Trophoblast cell (in vitro differentiated cells and primary cell): ENCODE measurements around the gene NCK2.

Source experiments
- DNase-seq, 2 donors: peaks; one replicate each; pipeline ENCODE4 v3.0.0-alpha.2; 2016
- H2AFZ ChIP-seq: 2 replicates; pipeline ENCODE4 v1.6.1; 2013; ENCODE audit warnings: low read length, moderate library complexity, mild to moderate bottlenecking; ENCODE audit not compliant: insufficient read depth, poor library complexity
- H2AK5ac ChIP-seq: 2 replicates; pipeline ENCODE4 v1.6.1; 2013; ENCODE audit warnings: mild to moderate bottlenecking, low read length
- H2BK120ac ChIP-seq: 2 replicates; pipeline ENCODE4 v1.6.1; 2013; ENCODE audit warnings: low read length, mild to moderate bottlenecking, moderate library complexity; ENCODE audit not compliant: insufficient read depth, poor library complexity
- H2BK12ac ChIP-seq: 2 replicates; pipeline ENCODE4 v1.6.1; 2013; ENCODE audit warnings: mild to moderate bottlenecking, low read length, moderate library complexity
- H2BK5ac ChIP-seq: 2 replicates; pipeline ENCODE4 v1.6.1; 2013; ENCODE audit warnings: low read length, low read depth, moderate library complexity, mild to moderate bottlenecking; ENCODE audit not compliant: poor library complexity
- H3K14ac ChIP-seq: 2 replicates; pipeline ENCODE4 v1.6.1; 2013; ENCODE audit warnings: mild to moderate bottlenecking, low read length
- H3K18ac ChIP-seq: 2 replicates; pipeline ENCODE4 v1.6.1; 2013; ENCODE audit warnings: mild to moderate bottlenecking, low read length
- H3K23ac ChIP-seq: 2 replicates; pipeline ENCODE4 v1.6.1; 2013; ENCODE audit warnings: low read length
- H3K27ac ChIP-seq: 2 replicates; pipeline ENCODE4 v1.5.1; 2013; ENCODE audit warnings: low read depth, mild to moderate bottlenecking, inconsistent platforms, low read length, moderate library complexity
- H3K27me3 ChIP-seq: 2 replicates; pipeline ENCODE4 v1.6.1; 2013; ENCODE audit warnings: inconsistent platforms, mild to moderate bottlenecking, low read length, moderate library complexity; ENCODE audit not compliant: insufficient read depth
- H3K36me3 ChIP-seq, 2 experiments: 1 replicate in 1 of 2; 2 replicates in 1 of 2; pipeline ENCODE4 v1.6.1; 2013; ENCODE audit warnings: low read length in 2 of 2, mild to moderate bottlenecking in 2 of 2, moderate library complexity in 1 of 2; ENCODE audit not compliant: insufficient read depth in 2 of 2, control insufficient read depth in 1 of 2
- H3K4ac ChIP-seq: 2 replicates; pipeline ENCODE4 v1.6.1; 2013; ENCODE audit warnings: low read depth, mild to moderate bottlenecking, low read length, moderate library complexity
- H3K4me1 ChIP-seq, 2 experiments: 1 replicate in 1 of 2; 2 replicates in 1 of 2; pipeline ENCODE4 v1.6.1; 2013; ENCODE audit warnings: low read length in 2 of 2, mild to moderate bottlenecking in 2 of 2, moderate library complexity in 1 of 2; ENCODE audit not compliant: insufficient read depth in 2 of 2, control insufficient read depth in 1 of 2
- H3K4me2 ChIP-seq: 2 replicates; pipeline ENCODE4 v1.6.1; 2013; ENCODE audit warnings: inconsistent platforms, mild to moderate bottlenecking, low read length, moderate library complexity
- H3K4me3 ChIP-seq: 2 replicates; pipeline ENCODE4 v1.5.1; 2013; ENCODE audit warnings: mild to moderate bottlenecking, low read depth, low read length, inconsistent platforms
- H3K79me1 ChIP-seq: one replicate; pipeline ENCODE4 v1.6.1; 2013; ENCODE audit warnings: low read length
- H3K79me2 ChIP-seq: 2 replicates; pipeline ENCODE4 v1.6.1; 2013; ENCODE audit warnings: low read length, mild to moderate bottlenecking; ENCODE audit not compliant: control insufficient read depth, insufficient read depth, poor library complexity
- H3K9ac ChIP-seq: 2 replicates; pipeline ENCODE4 v1.6.1; 2013; ENCODE audit warnings: mild to moderate bottlenecking, low read length
- H3K9me3 ChIP-seq: 2 replicates; pipeline ENCODE4 v1.6.1; 2013; ENCODE audit warnings: low read depth, mild to moderate bottlenecking, control low read depth, inconsistent platforms, low read length; ENCODE audit not compliant: insufficient read depth
- H4K12ac ChIP-seq: 2 replicates; pipeline ENCODE4 v1.6.1; 2013; ENCODE audit warnings: low read depth, mild to moderate bottlenecking, low read length, moderate library complexity
- H4K8ac ChIP-seq: 2 replicates; pipeline ENCODE4 v1.6.1; 2013; ENCODE audit warnings: low read depth, mild to moderate bottlenecking, low read length, moderate library complexity
- H4K91ac ChIP-seq: one replicate; pipeline ENCODE4 v1.6.1; 2013; ENCODE audit warnings: low read depth, mild to moderate bottlenecking, low read length, moderate library complexity
- WGBS: extraction: QIAGEN DNeasy Blood & Tissue Kit; methylation state at CpG from one replicate; pipeline ENCODE4 v1.1.7; 2013; ENCODE audit warnings: missing lambda C conversion rate; ENCODE audit not compliant: insufficient read length, insufficient coverage; ENCODE audit errors: extremely low coverage; 5-methylcytosine and 5-hydroxymethylcytosine counted together

The NCK2 gene

GRCh38 chr2:105760639-105761337, 16.1 kb downstream of the NCK2 start:
- Histone ChIP-seq H3K36me3 (peaks cover 4% of the 10 kb centered on the region in 2 experiments), H3K4me1 (no peaks in the 10 kb centered on the region), H3K23ac (no peak overlapping the region), H4K12ac (no peak overlapping the region), H2AFZ (no peak overlapping the region), H3K9ac (no peak overlapping the region), H3K27ac (no peak overlapping the region), H4K8ac (no peak overlapping the region), H3K4ac (peak overlapping the region; percentile 99), H4K91ac (no peak overlapping the region), H3K14ac (no peak overlapping the region), H3K18ac (peak overlapping the region; percentile 73), H2BK12ac (no peak overlapping the region), H3K79me1 (no peaks in the 10 kb centered on the region), H3K27me3 (no peaks in the 10 kb centered on the region), H3K9me3 (no peaks in the 10 kb centered on the region), H3K79me2 (peaks cover 25% of the 10 kb centered on the region), H3K4me2 (no peak overlapping the region), H2BK120ac (no peak overlapping the region), H2AK5ac (no peak overlapping the region), H3K4me3 (no peak overlapping the region), H2BK5ac (no peak overlapping the region)
- WGBS = no CpG with 5 or more reads among the region's 12 CpGs
- DNase-seq = no peak

- DNase-seq = no peak
- no peak overlapping the region for H3K14ac ChIP-seq
- peaks cover 0 to 2% of the 10 kb centered on the region in 2 experiments for H3K4me1 ChIP-seq
- no peak overlapping the region for H4K91ac ChIP-seq
- no CpG with 5 or more reads among the region's 11 CpGs for whole genome bisulfite sequencing
- H3K36me3 ChIP-seq = peaks cover 7 to 10% of the 10 kb centered on the region in 2 experiments
- H4K8ac ChIP-seq = no peak overlapping the region
- no peak overlapping the region for H3K18ac ChIP-seq
- H2AFZ ChIP-seq = no peak overlapping the region
- no peak overlapping the region for H2BK12ac ChIP-seq
- H2AK5ac ChIP-seq = no peak overlapping the region
- H4K12ac ChIP-seq = no peak overlapping the region
- peaks cover 22% of the 10 kb centered on the region for H3K79me2 ChIP-seq
- H3K9me3 ChIP-seq = no peaks in the 10 kb centered on the region
- H3K23ac ChIP-seq = no peak overlapping the region
- H3K4me2 ChIP-seq = no peak overlapping the region
- no peaks in the 10 kb centered on the region for H3K79me1 ChIP-seq
- H3K27me3 ChIP-seq = no peaks in the 10 kb centered on the region
- H2BK120ac ChIP-seq = no peak overlapping the region
- no peak overlapping the region for H3K27ac ChIP-seq
- H3K4me3 ChIP-seq = no peak overlapping the region
- H3K4ac ChIP-seq = no peak overlapping the region
- no peak overlapping the region for H2BK5ac ChIP-seq
- H3K9ac ChIP-seq = no peak overlapping the region
These were observed 17.3 kb downstream of the NCK2 start for GRCh38 chr2:105761931-105762515.

GRCh38 chr2:105763076-105763475, 18.4 kb downstream of the NCK2 start:
- no peak overlapping the region for H2BK5ac ChIP-seq

DNA sequence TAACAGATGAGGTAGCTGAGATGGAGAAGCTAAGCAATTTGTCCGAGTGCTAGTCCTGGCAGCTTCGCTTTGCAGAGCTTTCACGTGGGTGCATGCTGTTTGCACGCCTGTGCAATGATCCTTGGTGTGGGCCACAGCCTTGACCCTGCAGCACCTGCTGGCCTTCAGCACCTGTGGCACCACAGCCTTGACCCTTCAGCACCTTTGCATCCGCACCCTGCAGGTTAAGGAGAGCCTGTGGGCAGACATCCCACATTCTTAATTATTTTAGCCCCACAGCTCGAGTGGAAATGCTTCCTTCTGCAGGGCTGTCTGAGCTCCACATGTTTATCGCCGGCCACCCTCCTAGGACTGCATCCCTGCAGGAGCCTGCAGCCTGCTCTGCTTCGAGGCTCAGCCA, 19.3 kb downstream of the NCK2 start:
- no peak overlapping the region for H2BK12ac ChIP-seq
- WGBS = no CpG with 5 or more reads among the region's 9 CpGs
- H2BK120ac ChIP-seq = no peak overlapping the region
- peaks cover 8 to 10% of the 10 kb centered on the region in 2 experiments for H3K36me3 ChIP-seq
- H2AK5ac ChIP-seq = no peak overlapping the region
- no peak overlapping the region for H4K8ac ChIP-seq
- H3K79me1 ChIP-seq = no peaks in the 10 kb centered on the region
- no peak overlapping the region for H3K18ac ChIP-seq
- peaks cover 18% of the 10 kb centered on the region for H3K79me2 ChIP-seq
- H3K9me3 ChIP-seq = no peaks in the 10 kb centered on the region
- peaks cover 4% of the 10 kb centered on the region in 2 experiments for H3K4me1 ChIP-seq
- H4K12ac ChIP-seq = no peak overlapping the region
- no peak overlapping the region for H3K27ac ChIP-seq
- no peak overlapping the region for H4K91ac ChIP-seq
- H3K14ac ChIP-seq = no peak overlapping the region
- no peaks in the 10 kb centered on the region for H3K27me3 ChIP-seq
- H3K9ac ChIP-seq = no peak overlapping the region
- H2BK5ac ChIP-seq = no peak overlapping the region
- H3K4me2 ChIP-seq = no peak overlapping the region
- peak overlapping the region; percentile 50 for H3K4ac ChIP-seq
- no peak overlapping the region for H2AFZ ChIP-seq
- H3K23ac ChIP-seq = peak overlapping the region; percentile 69
- DNase-seq = no peak
- H3K4me3 ChIP-seq = no peak overlapping the region

More at GRCh38 chr2:105763076-105763475, 18.4 kb downstream of the NCK2 start:
- Histone ChIP-seq H3K4ac (no peak overlapping the region), H3K27ac (no peak overlapping the region), H3K79me2 (peaks cover 19% of the 10 kb centered on the region), H3K4me1 (peaks cover 0 to 2% of the 10 kb centered on the region in 2 experiments), H3K9ac (no peak overlapping the region), H2AK5ac (no peak overlapping the region), H4K8ac (no peak overlapping the region), H3K79me1 (no peaks in the 10 kb centered on the region), H4K12ac (no peak overlapping the region), H3K4me3 (no peak overlapping the region), H3K18ac (no peak overlapping the region), H3K9me3 (no peaks in the 10 kb centered on the region), H3K4me2 (no peak overlapping the region), H4K91ac (no peak overlapping the region), H3K27me3 (no peaks in the 10 kb centered on the region), H2BK12ac (no peak overlapping the region), H3K36me3 (peaks cover 8 to 10% of the 10 kb centered on the region in 2 experiments), H2BK120ac (no peak overlapping the region), H3K23ac (no peak overlapping the region), H2AFZ (no peak overlapping the region), H3K14ac (no peak overlapping the region)
- DNase-seq = no peak
- no CpG with 5 or more reads among the region's 10 CpGs for WGBS
